Activated naive CD4-positive, alpha-beta T cell treated with anti-CD3 and anti-CD28 coated beads, Interleukin-2, amount 50 U/mL, for 16 hours (primary cell): ENCODE measurements around the gene FAM184B.

ENCODE experiments used
- DNase-seq: peaks from one replicate; pipeline ENCODE4 v3.0.0-alpha.2; 2020

The FAM184B gene

GRCh38 chr4:17623451-17624001, 157.9 kb downstream of the FAM184B start:
- no peak for DNase-seq

- DNase-seq = no peak
Observed at GRCh38 chr4:17619416-17620105, 161.9 kb downstream of the FAM184B start.

GRCh38 chr4:17618926-17619325, 162.5 kb downstream of the FAM184B start:
- DNase-seq = no peak

- DNase-seq = no peak
Observed at GRCh38 chr4:17616283-17616682, 165.1 kb downstream of the FAM184B start.

GRCh38 chr4:17614416-17615299, 166.8 kb downstream of the FAM184B start, which contains the start of gene MED28:
Gene MED28, plus strand, starts transcription at chr4:17614641. Its CDS starts 14 bp downstream, at chr4:17614655.
- peak; percentile 95 for DNase-seq

GRCh38 chr4:17613761-17614415, 167.5 kb downstream of the FAM184B start:
- peak; percentile 16 for DNase-seq

GRCh38 chr4:17605236-17605635, 176.2 kb downstream of the FAM184B start:
- DNase-seq = no peak

- DNase-seq = no peak
Observed at GRCh38 chr4:17599826-17600225, 181.6 kb downstream of the FAM184B start.

- no peak for DNase-seq
Observed at GRCh38 chr4:17597517-17597916, 183.9 kb downstream of the FAM184B start.

GRCh38 chr4:17595471-17596005, 185.9 kb downstream of the FAM184B start:
- no peak for DNase-seq

GRCh38 chr4:17589355-17589754, 192.1 kb downstream of the FAM184B start:
- DNase-seq = no peak

- DNase-seq = no peak
Observed at GRCh38 chr4:17587094-17587822, 194.2 kb downstream of the FAM184B start.

- DNase-seq = no peak
Observed at GRCh38 chr4:17584521-17585213, 196.8 kb downstream of the FAM184B start.

GRCh38 chr4:17583941-17584340, 197.5 kb downstream of the FAM184B start:
- no peak for DNase-seq

GRCh38 chr4:17583276-17583675, 198.1 kb downstream of the FAM184B start:
- DNase-seq = no peak

- DNase-seq = no peak
Observed at GRCh38 chr4:17580969-17581368, 200.5 kb downstream of the FAM184B start.
